Activated naive CD8-positive, alpha-beta T cell treated with anti-CD3 and anti-CD28 coated beads, Interleukin-2, amount 10 ng/mL, durations not matched to agents 7 days and 5 days (primary cell): ENCODE measurements around the gene UTP20. TPM values are rescaled to one million over a fixed set of nuclear protein-coding genes. Genes with fewer than 3 reads are reported as not detected.

ENCODE experiments used
- ATAC-seq: fragments of 150-1000 bp; cut with Tn5 transposase; one replicate; pipeline ENCODE4 v1.10.0; 2021; ENCODE audit warnings: low read depth, moderate library complexity
- POLR2A ChIA-PET: fragments of 350-600 bp; sonication (Branson Sonifier 250); formaldehyde crosslinking; loops from one replicate; lab custom pipeline; 2021; ENCODE audit warnings: antibody characterized with exemption; lab: Charles Lee
- DNase-seq: peaks from one replicate; pipeline ENCODE4 v3.0.0; 2021
- H3K27ac Mint-ChIP-seq: one replicate; pipeline ENCODE4 v1.8.0; 2022; ENCODE audit warnings: mild to moderate bottlenecking, mixed read lengths
- H3K27me3 Mint-ChIP-seq: one replicate; pipeline ENCODE4 v1.8.0; 2022; ENCODE audit warnings: mild to moderate bottlenecking, moderate library complexity, mixed read lengths
- H3K36me3 Mint-ChIP-seq: one replicate; pipeline ENCODE4 v1.8.0; 2021; ENCODE audit warnings: mild to moderate bottlenecking, mixed read lengths
- H3K4me1 Mint-ChIP-seq: one replicate; pipeline ENCODE4 v1.8.0; 2021; ENCODE audit warnings: mixed read lengths
- H3K4me3 Mint-ChIP-seq: one replicate; pipeline ENCODE4 v1.8.0; 2022; ENCODE audit warnings: mild to moderate bottlenecking, moderate library complexity, mixed read lengths
- H3K9me3 Mint-ChIP-seq: one replicate; pipeline ENCODE4 v1.8.0; 2021; ENCODE audit warnings: mixed read lengths
- total RNA-seq, 2 experiments: library from RNA; stranded (reverse); gene quantifications; one replicate each; pipeline ENCODE4 v1.2.3, GENCODE V29; 2021

Gene UTP20
- total RNA-seq, 2 experiments from 2014 or later, result 11.3 to 11.9 TPM

DNA sequence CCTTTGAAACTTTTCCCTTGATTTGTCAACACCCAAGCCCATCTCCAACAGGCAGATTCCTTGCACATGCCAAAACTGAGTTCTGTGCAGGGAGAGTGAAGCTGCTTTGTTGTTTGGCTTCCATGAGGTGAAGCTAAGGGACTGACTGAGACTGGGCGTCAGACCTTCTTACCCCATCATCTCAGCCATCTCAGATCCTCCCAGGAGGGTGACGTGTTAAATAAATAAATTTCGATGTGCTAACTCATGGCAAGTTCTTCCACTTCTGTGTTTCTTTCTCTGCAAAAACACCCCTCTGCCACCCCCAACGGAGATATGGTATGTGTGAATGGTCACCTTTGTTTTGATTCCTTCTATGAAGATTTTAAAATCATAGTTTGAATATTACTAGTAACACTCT lies 17.8 kb downstream of the UTP20 start:
- peaks cover 11% of the 10 kb centered on the region for H3K36me3 Mint-ChIP-seq

GRCh38 chr12:101298426-101298825 lies 18.5 kb downstream of the UTP20 start:
- no peak overlapping the region for H3K27ac Mint-ChIP-seq
- H3K9me3 Mint-ChIP-seq, result no peaks in the 10 kb centered on the region
- no peak for ATAC-seq
- no peaks in the 10 kb centered on the region for H3K4me1 Mint-ChIP-seq
- H3K27me3 Mint-ChIP-seq, result no peaks in the 10 kb centered on the region
- H3K36me3 Mint-ChIP-seq, result peaks cover 14% of the 10 kb centered on the region
- no peak for DNase-seq
- POLR2A ChIA-PET, result no interaction called here
- no peak overlapping the region for H3K4me3 Mint-ChIP-seq

More for the DNA sequence above, 17.8 kb downstream of the UTP20 start:
- Mint-ChIP-seq H3K27me3 (no peaks in the 10 kb centered on the region), H3K4me3 (no peak overlapping the region), H3K27ac (no peak overlapping the region), H3K9me3 (no peaks in the 10 kb centered on the region), H3K4me1 (no peaks in the 10 kb centered on the region)
- ATAC-seq (no peak), DNase-seq (no peak)
- POLR2A ChIA-PET, result no interaction called here

- H3K27me3 Mint-ChIP-seq, result no peaks in the 10 kb centered on the region
- ATAC-seq, result no peak
- POLR2A ChIA-PET, result no interaction called here
- H3K4me1 Mint-ChIP-seq, result no peaks in the 10 kb centered on the region
- no peaks in the 10 kb centered on the region for H3K9me3 Mint-ChIP-seq
- no peak for DNase-seq
- no peak overlapping the region for H3K4me3 Mint-ChIP-seq
- peaks cover 14% of the 10 kb centered on the region for H3K36me3 Mint-ChIP-seq
- H3K27ac Mint-ChIP-seq, result no peak overlapping the region
These were observed 19.4 kb downstream of the UTP20 start for GRCh38 chr12:101299346-101299745.

DNA sequence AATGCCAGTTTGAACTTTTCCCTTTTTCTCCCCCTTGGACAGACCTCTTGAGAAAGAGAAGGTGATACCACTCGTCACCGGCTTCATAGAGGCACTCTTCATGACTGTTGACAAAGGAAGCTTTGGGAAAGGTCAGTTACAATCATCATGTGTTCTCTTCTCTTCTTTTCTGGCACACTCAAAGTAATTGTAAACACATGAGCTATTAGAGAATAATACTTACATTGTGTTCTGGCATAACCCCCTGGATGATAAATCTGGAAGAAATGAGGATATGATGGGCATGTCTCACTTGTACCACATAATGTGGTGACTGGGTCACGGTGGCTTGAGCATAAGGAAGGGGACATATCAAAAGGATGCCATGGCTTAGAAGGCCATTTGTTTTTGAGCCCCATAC lies 20.0 kb downstream of the UTP20 start:
- Mint-ChIP-seq H3K4me1 (no peaks in the 10 kb centered on the region), H3K27me3 (no peaks in the 10 kb centered on the region), H3K4me3 (no peak overlapping the region), H3K9me3 (no peaks in the 10 kb centered on the region), H3K27ac (no peak overlapping the region), H3K36me3 (peaks cover 15% of the 10 kb centered on the region)
- POLR2A ChIA-PET, result no interaction called here
- ATAC-seq, result no peak
- no peak for DNase-seq

DNA sequence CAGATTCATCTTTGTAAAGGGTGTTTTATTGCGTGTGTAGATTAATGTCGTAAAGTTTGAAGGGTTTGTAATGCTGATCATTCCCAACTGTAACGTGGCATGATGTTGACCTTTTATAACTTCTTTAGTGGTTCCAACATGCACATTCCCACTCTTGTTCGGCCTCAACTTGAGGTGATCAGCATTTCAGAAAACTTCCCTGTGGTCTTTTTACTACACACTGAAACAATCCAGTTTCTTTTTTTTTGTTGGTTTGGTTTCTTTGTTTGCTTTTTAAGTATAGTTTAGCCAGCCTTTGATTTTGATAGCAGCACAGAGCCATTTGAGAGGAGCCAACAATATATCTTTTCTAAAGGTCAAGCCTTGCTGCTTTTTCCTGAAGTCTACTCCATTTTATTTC lies 22.8 kb downstream of the UTP20 start:
- H3K4me3 Mint-ChIP-seq, result no peak overlapping the region
- H3K27ac Mint-ChIP-seq, result no peak overlapping the region
- DNase-seq, result no peak
- no peaks in the 10 kb centered on the region for H3K27me3 Mint-ChIP-seq
- no peaks in the 10 kb centered on the region for H3K4me1 Mint-ChIP-seq
- no peaks in the 10 kb centered on the region for H3K9me3 Mint-ChIP-seq
- no peak for ATAC-seq
- peaks cover 18% of the 10 kb centered on the region for H3K36me3 Mint-ChIP-seq
- POLR2A ChIA-PET, result no interaction called here

GRCh38 chr12:101305226-101305779 lies 25.4 kb downstream of the UTP20 start:
- no peak for DNase-seq
- H3K27ac Mint-ChIP-seq, result no peak overlapping the region

DNA sequence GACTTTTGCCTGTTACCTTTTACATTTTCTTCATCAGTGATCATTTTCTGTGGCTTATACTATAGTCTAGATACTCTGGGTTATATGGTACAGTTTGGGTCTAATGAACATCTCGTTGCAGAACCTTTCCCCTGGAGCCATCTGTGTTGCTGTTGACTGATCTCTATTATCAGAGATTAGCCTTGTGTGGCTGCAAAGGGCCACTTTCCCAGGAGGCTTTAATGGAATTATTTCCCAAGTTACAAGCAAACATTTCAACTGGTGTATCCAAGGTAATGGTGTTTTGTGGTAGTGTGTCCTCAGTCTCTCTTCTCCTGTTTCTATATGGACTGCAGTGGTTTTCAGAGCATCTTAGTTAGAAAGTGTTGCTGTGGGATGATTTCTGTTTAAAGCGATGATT lies 25.9 kb downstream of the UTP20 start:
- POLR2A ChIA-PET, result no interaction called here
- DNase-seq, result no peak
- Mint-ChIP-seq H3K27me3 (no peaks in the 10 kb centered on the region), H3K9me3 (no peaks in the 10 kb centered on the region), H3K4me1 (no peaks in the 10 kb centered on the region), H3K27ac (no peak overlapping the region), H3K36me3 (peaks cover 17% of the 10 kb centered on the region), H3K4me3 (no peak overlapping the region)
- ATAC-seq, result no peak

More at GRCh38 chr12:101305226-101305779, 25.4 kb downstream of the UTP20 start:
- H3K4me1 Mint-ChIP-seq, result no peaks in the 10 kb centered on the region
- no peaks in the 10 kb centered on the region for H3K9me3 Mint-ChIP-seq
- no peak overlapping the region for H3K4me3 Mint-ChIP-seq
- H3K27me3 Mint-ChIP-seq, result no peaks in the 10 kb centered on the region
- POLR2A ChIA-PET, result no interaction called here
- ATAC-seq, result no peak
- H3K36me3 Mint-ChIP-seq, result peaks cover 17% of the 10 kb centered on the region

DNA sequence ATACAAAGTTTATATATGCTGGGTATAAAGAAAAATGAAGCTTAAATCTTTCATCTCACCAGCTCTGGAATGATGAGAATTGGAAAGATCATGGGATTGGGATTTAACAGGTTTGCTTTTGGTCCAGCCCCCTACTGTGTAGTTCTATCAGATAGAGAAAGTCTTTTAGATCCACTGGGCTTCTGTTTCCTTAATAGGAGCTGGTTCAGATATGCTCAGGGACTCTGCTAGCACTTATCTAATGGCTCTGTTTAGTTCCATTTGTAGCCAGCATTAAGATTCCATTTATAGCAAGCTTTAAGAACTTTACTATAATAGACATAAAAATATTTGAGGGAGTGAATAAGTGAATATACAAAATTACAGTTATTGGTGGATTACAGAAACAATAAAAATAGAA lies 42.6 kb downstream of the UTP20 start:
- POLR2A ChIA-PET, result no interaction called here
- Mint-ChIP-seq H3K9me3 (no peaks in the 10 kb centered on the region), H3K4me1 (no peaks in the 10 kb centered on the region), H3K27ac (no peak overlapping the region), H3K4me3 (no peak overlapping the region), H3K27me3 (no peaks in the 10 kb centered on the region), H3K36me3 (peaks cover 6% of the 10 kb centered on the region)
- ATAC-seq, result no peak
- no peak for DNase-seq

DNA sequence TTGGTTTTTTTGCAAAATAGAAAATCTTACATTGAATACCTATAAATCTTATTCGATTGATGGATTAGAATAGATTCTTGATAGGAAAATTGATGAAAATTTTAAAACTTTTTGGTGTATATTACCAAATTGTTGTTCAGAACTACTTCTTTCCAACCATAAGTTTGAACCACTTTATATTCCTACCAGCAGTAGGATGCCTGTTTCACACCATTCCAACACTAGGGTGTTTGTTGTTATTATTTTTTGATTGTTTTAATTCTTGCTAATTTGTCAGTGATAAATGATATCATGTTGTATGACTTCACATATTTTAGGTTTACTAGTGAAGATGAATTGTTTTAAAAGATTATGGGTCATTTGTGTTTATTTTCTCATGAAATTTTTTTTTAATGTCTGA lies 43.4 kb downstream of the UTP20 start:
- POLR2A ChIA-PET, result no interaction called here
- H3K27ac Mint-ChIP-seq, result no peak overlapping the region
- ATAC-seq, result no peak
- no peak overlapping the region for H3K4me3 Mint-ChIP-seq
- H3K27me3 Mint-ChIP-seq, result no peaks in the 10 kb centered on the region
- H3K4me1 Mint-ChIP-seq, result no peaks in the 10 kb centered on the region
- peaks cover 4% of the 10 kb centered on the region for H3K36me3 Mint-ChIP-seq
- no peaks in the 10 kb centered on the region for H3K9me3 Mint-ChIP-seq
- no peak for DNase-seq

GRCh38 chr12:101325590-101325989 lies 45.7 kb downstream of the UTP20 start:
- no peaks in the 10 kb centered on the region for H3K4me1 Mint-ChIP-seq
- H3K27ac Mint-ChIP-seq, result no peak overlapping the region
- H3K9me3 Mint-ChIP-seq, result no peaks in the 10 kb centered on the region

DNA sequence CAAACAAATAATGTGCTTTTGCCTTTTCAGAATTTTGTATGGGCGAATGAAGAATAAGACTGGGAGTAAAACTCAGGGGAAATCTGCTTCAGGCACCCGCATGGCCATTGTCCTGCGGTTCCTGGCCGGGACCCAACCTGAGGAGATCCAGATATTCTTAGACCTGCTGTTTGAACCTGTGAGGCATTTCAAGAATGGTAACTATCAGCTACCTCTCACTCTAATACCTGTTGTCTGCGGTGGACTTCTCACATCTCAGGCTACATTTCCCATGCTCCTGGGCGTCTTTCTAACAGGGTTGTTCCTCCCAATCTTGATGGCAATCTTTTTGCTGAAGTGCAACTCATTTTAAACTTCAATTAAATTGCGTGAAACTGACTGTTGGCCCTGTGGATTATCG lies 47.1 kb downstream of the UTP20 start:
- H3K4me1 Mint-ChIP-seq, result no peaks in the 10 kb centered on the region
- no peak overlapping the region for H3K27ac Mint-ChIP-seq
- no peaks in the 10 kb centered on the region for H3K9me3 Mint-ChIP-seq
- POLR2A ChIA-PET, result interaction anchor here (0.6 kb wide), 1 partner anchor 35 kb away, joined by 3 read pairs; no protein-coding TSS in a partner anchor
- H3K4me3 Mint-ChIP-seq, result no peak overlapping the region
- DNase-seq, result no peak
- ATAC-seq, result no peak
- no peaks in the 10 kb centered on the region for H3K27me3 Mint-ChIP-seq
- peaks cover 17% of the 10 kb centered on the region for H3K36me3 Mint-ChIP-seq

More at GRCh38 chr12:101325590-101325989, 45.7 kb downstream of the UTP20 start:
- no peak for DNase-seq
- POLR2A ChIA-PET, result no interaction called here
- Mint-ChIP-seq H3K36me3 (peaks cover 17% of the 10 kb centered on the region), H3K27me3 (no peaks in the 10 kb centered on the region), H3K4me3 (no peak overlapping the region)
- no peak for ATAC-seq

- Mint-ChIP-seq H3K4me3 (no peak overlapping the region), H3K4me1 (no peaks in the 10 kb centered on the region), H3K27ac (no peak overlapping the region), H3K36me3 (peaks cover 17% of the 10 kb centered on the region), H3K9me3 (no peaks in the 10 kb centered on the region), H3K27me3 (no peaks in the 10 kb centered on the region)
- POLR2A ChIA-PET, result no interaction called here
- ATAC-seq (no peak), DNase-seq (no peak)
These were observed 47.6 kb downstream of the UTP20 start for GRCh38 chr12:101327546-101327945.

DNA sequence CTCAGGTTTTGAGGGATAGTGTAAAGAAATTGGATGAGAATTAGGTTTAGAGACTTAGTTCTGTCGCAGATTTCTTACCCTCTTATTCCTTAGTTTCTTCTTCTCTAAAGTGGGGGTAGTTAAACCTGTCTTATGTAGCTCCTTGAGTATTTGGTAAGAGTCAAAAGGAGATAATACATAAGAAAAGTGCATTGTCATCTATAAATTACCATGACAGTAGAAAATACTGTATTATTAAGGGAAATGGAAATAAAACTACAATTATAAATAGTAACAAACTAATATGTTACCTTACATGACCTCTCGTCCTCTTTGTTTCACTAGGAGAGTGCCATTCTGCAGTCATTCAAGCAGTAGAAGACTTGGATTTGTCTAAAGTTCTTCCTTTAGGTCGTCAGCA lies 49.0 kb downstream of the UTP20 start:
- Mint-ChIP-seq H3K9me3 (no peaks in the 10 kb centered on the region), H3K27me3 (no peaks in the 10 kb centered on the region), H3K4me3 (no peak overlapping the region), H3K27ac (no peak overlapping the region), H3K4me1 (no peaks in the 10 kb centered on the region), H3K36me3 (peaks cover 20% of the 10 kb centered on the region)
- DNase-seq, result no peak
- no peak for ATAC-seq
- POLR2A ChIA-PET, result no interaction called here

- DNase-seq, result no peak
- no peak overlapping the region for H3K27ac Mint-ChIP-seq
- no peaks in the 10 kb centered on the region for H3K27me3 Mint-ChIP-seq
- H3K4me1 Mint-ChIP-seq, result no peaks in the 10 kb centered on the region
- no peaks in the 10 kb centered on the region for H3K9me3 Mint-ChIP-seq
- POLR2A ChIA-PET, result no interaction called here
- no peak for ATAC-seq
- peaks cover 25% of the 10 kb centered on the region for H3K36me3 Mint-ChIP-seq
- H3K4me3 Mint-ChIP-seq, result no peak overlapping the region
These were observed 50.7 kb downstream of the UTP20 start for GRCh38 chr12:101330631-101331030.

DNA sequence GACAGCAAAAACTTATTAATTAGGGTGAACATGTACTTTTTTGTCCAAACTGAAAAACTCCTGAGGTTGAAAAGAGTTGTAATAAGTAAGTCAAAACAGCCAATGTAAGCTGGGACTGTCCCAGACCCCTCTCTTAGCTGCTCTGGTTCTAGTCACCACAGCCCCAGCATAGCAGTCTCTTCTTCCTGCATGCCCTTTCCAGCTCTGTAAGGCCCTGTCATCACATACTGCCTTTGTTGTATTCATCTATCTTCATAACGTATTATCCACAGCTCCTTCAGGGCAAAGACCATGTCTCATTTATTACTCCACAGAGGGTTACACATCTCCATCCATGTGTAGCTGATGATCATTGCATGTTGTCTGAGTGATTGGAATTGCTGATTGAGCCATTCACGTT lies 56.5 kb downstream of the UTP20 start:
- peaks cover 9% of the 10 kb centered on the region for H3K36me3 Mint-ChIP-seq
- ATAC-seq (no peak), DNase-seq (no peak)
- H3K4me1 Mint-ChIP-seq, result no peaks in the 10 kb centered on the region
- H3K27me3 Mint-ChIP-seq, result no peaks in the 10 kb centered on the region
- H3K9me3 Mint-ChIP-seq, result no peaks in the 10 kb centered on the region
- POLR2A ChIA-PET, result no interaction called here
- H3K27ac Mint-ChIP-seq, result no peak overlapping the region
- H3K4me3 Mint-ChIP-seq, result no peak overlapping the region
